Sigmoid colon (tissue), 7 donors: ENCODE data around the gene MAD1L1. TPM values are rescaled to one million over a fixed set of nuclear protein-coding genes. Genes with fewer than 3 reads are reported as not detected.

ENCODE experiments used
- DNase-seq: peaks from one replicate; pipeline ENCODE4 v3.0.0-alpha.2; 2019
- H3K27ac ChIP-seq, 4 donors: fragments of 200-600 bp; sonication (generic); one replicate each; pipeline ENCODE4 v1.5.1; 2016 to 2019; ENCODE audit warnings: mild to moderate bottlenecking in 1 of 4
- H3K27me3 ChIP-seq, 3 donors: fragments of 200-600 bp; sonication (generic); one replicate each; pipeline ENCODE4 v1.5.1; 2019; ENCODE audit warnings: mild to moderate bottlenecking in 1 of 3
- H3K36me3 ChIP-seq, 4 donors: fragments of 200-600 bp; sonication (generic); one replicate each; pipeline ENCODE4 v1.5.1; 2016 to 2019
- H3K4me1 ChIP-seq, 4 donors: fragments of 200-600 bp; sonication (generic); one replicate each; pipeline ENCODE4 v1.5.1; 2017 to 2019
- H3K4me3 ChIP-seq, 4 donors: fragments of 200-600 bp; sonication (generic); one replicate each; pipeline ENCODE4 v1.5.1; 2017 to 2019; ENCODE audit warnings: mild to moderate bottlenecking in 2 of 4, moderate library complexity in 1 of 4
- H3K9me3 ChIP-seq, 4 donors: fragments of 200-600 bp in 3 of 4; sonication (generic) in 3 of 4; one replicate each; pipeline versions ENCODE4 v1.5.1 to v1.6.1; 2013 to 2019
- EP300 ChIP-seq, 4 donors: sonication (generic); formaldehyde crosslinking; IDR thresholded peaks; one replicate each; pipeline ENCODE4 v1.6.1; 2017; ENCODE audit warnings: antibody characterized with exemption in 4 of 4
- POLR2A ChIP-seq, 2 donors: fragments of 450-650 bp; IDR thresholded peaks; one replicate each; pipeline ENCODE4 v1.6.1; 2016; ENCODE audit warnings: antibody characterized with exemption in 2 of 2, mild to moderate bottlenecking in 2 of 2, moderate library complexity in 2 of 2
- POLR2AphosphoS5 ChIP-seq, 4 donors: sonication (generic); formaldehyde crosslinking; IDR thresholded peaks; one replicate each; pipeline ENCODE4 v1.6.1; 2017; ENCODE audit warnings: antibody characterized with exemption in 4 of 4
- WGBS, 2 donors: extraction: QIAGEN DNeasy Blood & Tissue Kit; methylation state at CpG; one replicate each; pipeline ENCODE4 v1.1.7; 2013; 5-methylcytosine and 5-hydroxymethylcytosine counted together
- intact Hi-C: fragments of 100-400 bp; cut with DNase I; formaldehyde crosslinking; loops from one replicate; pipeline ENCODE4 v1.15.1; 2023
- polyA plus RNA-seq, 3 donors: library from polyadenylated mRNA; stranded (reverse); fragments of 200-250 nt; gene quantifications; one replicate each; pipeline ENCODE4 v1.2.3, GENCODE V29; 2013
- total RNA-seq, 4 donors: library from RNA; depleted of rRNA; stranded (reverse); fragments of >200 nt; gene quantifications; one replicate each; pipeline ENCODE4 v1.1.0, GENCODE V29; 2016
- TF ChIP-seq, protein P1 (sequence below), 4 experiments: fragments of 450-650 bp in 3 of 4; fragments of 200-600 bp in 1 of 4; IDR thresholded peaks; one replicate each; pipeline ENCODE4 v1.5.1; 2016 to 2019; ENCODE audit warnings: antibody characterized with exemption in 4 of 4, mild to moderate bottlenecking in 3 of 4, moderate library complexity in 2 of 4
- donor health status: healthy with polysubstance abuse.
- donor health status: Bipolar disorder and iron deficiency.
- donor health status: healthy.

Gene MAD1L1
- total and polyA plus RNA-seq, 7 donors = 10.2 to 38.4 (median 20.6) TPM

- H3K4me3 ChIP-seq = no peak overlapping the region
- DNase-seq = no peak
- no peaks in the 10 kb centered on the region for H3K9me3 ChIP-seq
- no peaks in the 10 kb centered on the region for H3K27me3 ChIP-seq
- H3K36me3 ChIP-seq = no peaks in the 10 kb centered on the region
- intact Hi-C loops = no loop called here
- no peaks in the 10 kb centered on the region for H3K4me1 ChIP-seq
- H3K27ac ChIP-seq = no peak overlapping the region
- TF ChIP-seq POLR2A (IDR thresholded peaks at IDR 0.05) (no peak), EP300 (IDR thresholded peaks at IDR 0.05) (no peak), POLR2AphosphoS5 (IDR thresholded peaks at IDR 0.05) (no peak)
- TF ChIP-seq, protein P1, sequence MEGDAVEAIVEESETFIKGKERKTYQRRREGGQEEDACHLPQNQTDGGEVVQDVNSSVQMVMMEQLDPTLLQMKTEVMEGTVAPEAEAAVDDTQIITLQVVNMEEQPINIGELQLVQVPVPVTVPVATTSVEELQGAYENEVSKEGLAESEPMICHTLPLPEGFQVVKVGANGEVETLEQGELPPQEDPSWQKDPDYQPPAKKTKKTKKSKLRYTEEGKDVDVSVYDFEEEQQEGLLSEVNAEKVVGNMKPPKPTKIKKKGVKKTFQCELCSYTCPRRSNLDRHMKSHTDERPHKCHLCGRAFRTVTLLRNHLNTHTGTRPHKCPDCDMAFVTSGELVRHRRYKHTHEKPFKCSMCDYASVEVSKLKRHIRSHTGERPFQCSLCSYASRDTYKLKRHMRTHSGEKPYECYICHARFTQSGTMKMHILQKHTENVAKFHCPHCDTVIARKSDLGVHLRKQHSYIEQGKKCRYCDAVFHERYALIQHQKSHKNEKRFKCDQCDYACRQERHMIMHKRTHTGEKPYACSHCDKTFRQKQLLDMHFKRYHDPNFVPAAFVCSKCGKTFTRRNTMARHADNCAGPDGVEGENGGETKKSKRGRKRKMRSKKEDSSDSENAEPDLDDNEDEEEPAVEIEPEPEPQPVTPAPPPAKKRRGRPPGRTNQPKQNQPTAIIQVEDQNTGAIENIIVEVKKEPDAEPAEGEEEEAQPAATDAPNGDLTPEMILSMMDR (IDR thresholded peaks at IDR 0.05) = no peak
- WGBS, 2 donors = 93 to 97% methylated on average over 11 of the region's 11 CpGs
Measured at GRCh38 chr7:1937252-1937605, 295.5 kb downstream of the MAD1L1 start.

DNA sequence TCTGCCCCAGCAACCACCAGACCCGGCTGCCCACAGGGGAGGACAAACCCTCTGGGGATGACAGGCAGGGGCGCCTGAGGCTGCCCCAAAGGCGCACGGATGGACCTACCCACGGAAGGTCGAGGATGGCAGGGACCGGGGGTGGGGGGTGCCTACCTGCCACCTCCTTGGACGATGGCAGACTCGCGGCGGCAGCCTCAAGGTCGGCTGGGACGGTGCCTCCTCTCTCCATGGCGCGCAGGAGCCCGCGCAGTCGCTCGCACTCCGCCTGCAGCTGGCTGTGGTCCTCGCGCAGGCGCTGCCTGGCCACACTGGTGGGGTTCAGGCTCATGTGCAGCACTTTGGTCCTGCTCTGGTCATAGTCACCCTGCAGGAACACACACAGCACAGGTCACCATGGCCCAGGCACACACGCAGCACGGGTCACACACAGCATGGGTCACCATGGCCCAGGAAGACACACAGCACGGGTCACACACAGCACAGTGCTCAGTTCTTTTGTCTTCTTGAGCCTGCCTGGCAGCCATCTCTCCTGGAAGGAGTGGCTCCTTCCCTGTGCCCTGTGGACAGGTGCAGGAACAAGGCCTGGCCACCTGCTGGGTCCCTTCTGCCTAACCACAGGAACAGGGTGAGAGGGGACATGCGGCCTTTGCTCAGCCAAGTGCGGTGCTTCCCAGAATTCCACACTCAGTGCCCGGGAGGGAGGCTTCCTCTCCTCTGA is 296.1 kb downstream of the MAD1L1 start:
- intact Hi-C loops = no loop called here
- no peak for DNase-seq
- TF ChIP-seq, protein P1 (IDR thresholded peaks at IDR 0.05) = no peak
- no peak for TF ChIP-seq POLR2A (IDR thresholded peaks at IDR 0.05)
- no peak for TF ChIP-seq EP300 (IDR thresholded peaks at IDR 0.05)
- no peak for TF ChIP-seq POLR2AphosphoS5 (IDR thresholded peaks at IDR 0.05)

DNA sequence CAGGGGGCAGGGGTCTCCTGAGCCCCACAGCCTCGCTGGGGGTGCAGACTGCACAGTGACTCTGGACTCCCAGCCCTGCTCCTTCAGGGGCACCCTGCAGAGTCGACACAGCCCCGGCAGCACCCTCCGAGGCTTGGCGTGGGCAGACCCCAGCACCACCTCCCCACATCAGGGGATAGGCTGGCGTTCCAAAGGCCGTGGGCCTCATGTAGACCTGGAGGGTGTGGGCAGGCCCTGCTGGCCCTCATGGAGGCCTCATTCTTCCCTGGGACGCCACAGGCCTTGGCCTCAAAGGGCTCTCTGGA is 296.8 kb downstream of the MAD1L1 start:
- TF ChIP-seq EP300 (IDR thresholded peaks at IDR 0.05) (no peak), POLR2AphosphoS5 (IDR thresholded peaks at IDR 0.05) (no peak), POLR2A (IDR thresholded peaks at IDR 0.05) (no peak)
- TF ChIP-seq, protein P1 (IDR thresholded peaks at IDR 0.05) = no peak
- 96 to 97% methylated on average over 8 of the region's 8 CpGs for WGBS, 2 donors
- DNase-seq = no peak

More for the DNA sequence above, 296.1 kb downstream of the MAD1L1 start:
- no peak overlapping the region for H3K4me3 ChIP-seq
- no peaks in the 10 kb centered on the region for H3K9me3 ChIP-seq
- H3K36me3 ChIP-seq = no peaks in the 10 kb centered on the region
- no peaks in the 10 kb centered on the region for H3K27me3 ChIP-seq
- 88 to 92% methylated on average over 29 of the region's 29 CpGs for WGBS, 2 donors
- no peak overlapping the region for H3K27ac ChIP-seq
- H3K4me1 ChIP-seq = no peaks in the 10 kb centered on the region

DNA sequence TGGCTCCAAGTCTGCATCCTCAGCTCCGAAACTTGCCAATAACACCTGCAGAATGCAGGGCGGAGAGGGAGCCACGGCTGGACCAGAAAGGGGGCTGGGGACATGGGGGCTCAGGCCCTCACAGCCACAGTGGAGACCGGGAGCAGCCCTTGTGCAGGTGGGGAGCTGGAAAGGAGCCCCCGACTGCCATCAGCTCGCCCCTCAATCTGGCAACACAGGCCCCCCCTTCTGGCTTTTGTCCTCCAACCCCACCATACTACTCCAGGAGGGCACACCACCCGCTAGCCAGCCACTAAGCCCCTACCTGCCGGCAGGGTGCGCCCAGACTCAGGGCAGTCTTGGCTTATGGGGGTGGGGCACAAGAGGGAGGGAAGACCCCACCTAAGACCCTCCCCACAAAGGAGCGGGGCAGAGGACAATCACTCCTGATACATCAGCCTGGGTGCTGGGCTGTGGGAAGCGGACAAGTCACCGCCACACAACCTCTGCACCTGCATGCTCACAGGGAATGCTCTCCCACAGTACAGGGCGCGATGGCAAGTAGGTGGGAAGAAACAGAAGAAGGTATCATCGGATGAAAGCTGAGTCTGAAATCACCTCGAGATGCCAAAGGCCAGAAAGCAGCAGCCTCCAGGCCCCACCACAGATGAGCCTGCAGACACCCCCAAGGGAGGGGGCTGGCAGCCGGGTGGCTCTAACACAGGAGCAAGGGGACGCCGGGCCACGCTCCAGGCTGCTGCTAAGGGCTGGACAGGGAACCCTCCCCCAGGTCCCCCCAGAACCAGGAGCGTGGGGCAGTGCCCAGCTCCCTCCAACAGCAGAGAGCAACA is 297.4 kb downstream of the MAD1L1 start:
- H3K4me1 ChIP-seq = no peaks in the 10 kb centered on the region
- H3K27ac ChIP-seq = no peak overlapping the region
- intact Hi-C loops = no loop called here
- no peak for DNase-seq
- no peak overlapping the region for H3K4me3 ChIP-seq
- H3K9me3 ChIP-seq = no peaks in the 10 kb centered on the region
- TF ChIP-seq, protein P1 (IDR thresholded peaks at IDR 0.05) = no peak
- TF ChIP-seq POLR2A (IDR thresholded peaks at IDR 0.05) = no peak
- 96 to 97% methylated on average over 21 of the region's 21 CpGs for WGBS, 2 donors
- H3K27me3 ChIP-seq = no peaks in the 10 kb centered on the region
- H3K36me3 ChIP-seq = no peaks in the 10 kb centered on the region

More for the DNA sequence above, 296.8 kb downstream of the MAD1L1 start:
- H3K27ac ChIP-seq = no peak overlapping the region
- no peak overlapping the region for H3K4me3 ChIP-seq
- H3K9me3 ChIP-seq = no peaks in the 10 kb centered on the region
- no peaks in the 10 kb centered on the region for H3K4me1 ChIP-seq
- no peaks in the 10 kb centered on the region for H3K27me3 ChIP-seq
- intact Hi-C loops = no loop called here
- no peaks in the 10 kb centered on the region for H3K36me3 ChIP-seq
